NCI-H1092 treated with DMSO at 0.1 percent for 48 hours (cell line): ENCODE data around the gene PSTPIP2.
"Not testable (repeated sequence)": the region's sequence is repeated elsewhere in the genome, so short reads cannot be mapped to it uniquely, and the experiment has no call there.

Experiments used
- DNase-seq: peaks from one replicate; lab custom pipeline; 2025; lab: John Stamatoyannopoulos, UW

The PSTPIP2 gene

DNA sequence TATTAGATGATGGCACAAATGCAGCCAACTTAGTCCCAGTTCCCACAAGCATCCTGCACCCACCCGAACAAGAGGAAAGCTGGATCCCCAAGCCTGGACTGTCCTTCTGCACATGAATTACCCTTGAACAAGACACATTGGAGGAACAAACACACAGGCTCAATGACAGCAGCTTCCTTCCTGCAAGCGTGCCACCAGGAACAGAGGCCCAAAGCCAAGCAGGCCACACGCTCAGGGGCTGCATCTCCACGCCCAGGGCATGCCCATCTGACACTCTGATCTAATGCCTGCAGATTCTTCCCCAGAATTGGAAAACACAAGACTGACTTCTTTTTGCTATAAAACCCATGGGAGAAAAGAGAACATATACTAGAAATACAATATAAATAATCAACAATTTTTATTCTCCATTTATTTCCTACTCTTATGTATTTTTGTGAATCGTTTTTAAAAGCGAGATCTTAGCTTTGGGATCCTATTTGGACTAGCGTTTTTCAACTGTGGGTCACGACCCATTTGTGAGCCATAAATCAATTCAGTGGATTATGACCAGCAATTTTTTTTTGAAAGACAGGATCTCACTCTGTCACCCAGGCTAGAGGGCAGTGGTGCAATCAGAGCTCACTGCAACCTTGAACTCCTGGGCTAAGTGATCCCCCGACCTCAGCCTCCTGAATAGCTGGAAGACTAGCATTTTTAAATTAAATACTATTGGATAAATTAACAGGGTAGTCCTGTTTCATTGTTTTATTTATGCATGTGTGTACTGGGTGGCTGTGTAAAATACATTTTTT is 34.4 kb downstream of the PSTPIP2 start:
- no peak for DNase-seq

GRCh38 chr18:46035696-46036680 is 36.1 kb downstream of the PSTPIP2 start:
- no peak for DNase-seq

- no peak for DNase-seq
Observed at GRCh38 chr18:46034230-46034629, 37.8 kb downstream of the PSTPIP2 start.

- no peak for DNase-seq
Observed at GRCh38 chr18:46031741-46032140, 40.3 kb downstream of the PSTPIP2 start.

DNA sequence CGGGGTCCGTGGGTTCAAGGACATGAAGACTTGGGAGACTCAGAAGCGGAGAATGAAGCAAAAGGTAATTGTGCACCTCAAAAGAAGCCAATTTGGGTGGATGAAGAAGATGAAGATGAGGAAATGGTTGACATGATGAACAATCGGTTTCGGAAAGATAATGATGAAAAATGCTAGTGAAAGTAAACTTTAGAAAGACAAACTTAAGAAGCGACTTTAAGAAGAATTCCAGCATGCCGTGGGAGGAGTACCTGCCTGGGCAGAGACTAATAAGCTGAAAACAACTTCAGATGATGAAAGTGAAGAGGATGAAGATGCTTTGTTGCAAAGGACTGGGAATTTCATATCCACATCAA is 43.5 kb downstream of the PSTPIP2 start:
- DNase-seq: no peak

GRCh38 chr18:46019936-46020335 is 52.1 kb downstream of the PSTPIP2 start:
- DNase-seq: no peak

GRCh38 chr18:46013484-46014189 is 58.4 kb downstream of the PSTPIP2 start:
- no peak for DNase-seq

- DNase-seq: no peak
Observed at GRCh38 chr18:46010676-46011075, 61.4 kb downstream of the PSTPIP2 start.

GRCh38 chr18:46010050-46010449 is 62.0 kb downstream of the PSTPIP2 start:
- no peak for DNase-seq

GRCh38 chr18:46009125-46009840 is 62.8 kb downstream of the PSTPIP2 start:
- DNase-seq: no peak

- DNase-seq: no peak
Observed at GRCh38 chr18:46008531-46008930, 63.5 kb downstream of the PSTPIP2 start.

- no peak for DNase-seq
Observed at GRCh38 chr18:46007165-46007564, 64.9 kb downstream of the PSTPIP2 start.

DNA sequence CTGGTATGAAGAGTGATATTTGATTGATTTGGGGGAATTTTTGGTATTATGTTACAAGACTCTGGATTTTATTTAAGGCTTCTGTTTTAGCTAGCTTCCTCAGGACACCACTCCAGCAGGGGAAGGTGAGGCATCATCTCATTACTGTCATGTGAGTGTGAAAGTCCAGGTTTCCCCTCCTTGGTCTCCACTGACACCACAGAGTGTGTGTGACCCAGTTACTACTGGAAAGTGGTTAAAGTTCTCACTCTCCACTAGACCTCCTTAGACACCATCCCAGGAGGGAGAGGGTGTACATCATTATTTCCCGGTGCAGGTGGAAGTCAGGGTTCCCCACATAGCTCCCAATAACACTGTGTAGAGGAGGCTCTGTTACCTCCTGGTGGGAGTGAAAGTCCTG is 69.1 kb downstream of the PSTPIP2 start:
- DNase-seq: no peak

DNA sequence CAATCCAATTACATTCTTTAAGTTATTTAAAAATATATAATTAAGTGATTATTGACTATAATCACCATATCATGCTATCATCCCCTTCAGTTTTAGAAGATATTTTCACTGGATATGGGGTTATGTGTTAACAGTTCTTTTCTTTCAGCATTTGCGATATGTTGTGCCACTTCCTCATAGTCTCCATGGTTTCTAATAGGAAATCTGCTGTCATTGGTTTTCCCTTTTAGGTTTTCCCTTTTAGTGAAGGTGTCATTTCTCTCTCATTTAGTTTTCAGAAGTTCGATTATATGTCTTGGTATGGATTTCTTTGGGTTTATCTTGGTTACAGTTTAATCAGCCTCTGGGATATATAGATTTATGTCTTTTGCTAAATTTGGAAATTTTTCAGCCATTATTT is 70.2 kb downstream of the PSTPIP2 start:
- no peak for DNase-seq

GRCh38 chr18:46001074-46001473 is 71.0 kb downstream of the PSTPIP2 start:
- no peak for DNase-seq

DNA sequence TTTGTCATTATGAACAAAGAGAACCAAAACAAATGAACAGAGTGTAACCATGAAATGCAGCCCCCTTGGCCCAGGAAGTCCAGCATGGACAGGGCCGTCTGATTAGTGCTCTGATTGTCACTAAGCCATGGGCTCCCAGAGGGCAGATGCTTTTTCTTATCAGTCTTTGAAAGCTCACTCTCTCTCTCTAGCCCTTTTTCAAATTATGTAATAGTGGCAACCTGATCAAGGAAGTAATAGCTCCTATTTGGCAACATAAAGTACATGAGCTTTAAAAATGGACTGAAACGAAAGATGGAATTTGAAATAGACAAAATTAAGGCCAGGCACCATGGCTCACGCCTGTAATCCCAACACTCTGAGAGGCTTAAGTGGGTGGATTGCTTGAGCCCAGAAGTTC is 72.5 kb downstream of the PSTPIP2 start:
- no peak for DNase-seq

DNA sequence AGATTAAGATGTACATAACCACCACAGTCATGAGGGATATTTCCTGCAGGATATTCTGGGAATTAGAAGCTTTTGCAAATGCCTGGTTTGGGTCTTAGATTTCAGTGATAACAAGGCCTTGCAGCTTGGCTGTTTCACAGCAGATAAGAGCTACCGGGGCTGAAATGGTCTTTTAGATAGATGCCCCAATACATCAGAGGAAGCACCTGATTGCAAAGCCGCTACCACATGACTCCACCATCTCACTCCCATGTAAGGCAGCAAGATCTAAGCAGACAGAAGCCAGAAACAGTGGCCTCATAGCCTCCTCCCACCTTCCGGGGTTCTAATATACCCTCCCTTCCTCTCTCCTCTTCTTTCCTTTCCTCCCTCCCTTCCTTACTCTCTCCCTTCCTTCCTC is 73.8 kb downstream of the PSTPIP2 start:
- no peak for DNase-seq

- no peak for DNase-seq
Observed at GRCh38 chr18:45997700-45998151, 74.3 kb downstream of the PSTPIP2 start.

- no peak for DNase-seq
Observed at GRCh38 chr18:45995461-45995860, 76.6 kb downstream of the PSTPIP2 start.

DNA sequence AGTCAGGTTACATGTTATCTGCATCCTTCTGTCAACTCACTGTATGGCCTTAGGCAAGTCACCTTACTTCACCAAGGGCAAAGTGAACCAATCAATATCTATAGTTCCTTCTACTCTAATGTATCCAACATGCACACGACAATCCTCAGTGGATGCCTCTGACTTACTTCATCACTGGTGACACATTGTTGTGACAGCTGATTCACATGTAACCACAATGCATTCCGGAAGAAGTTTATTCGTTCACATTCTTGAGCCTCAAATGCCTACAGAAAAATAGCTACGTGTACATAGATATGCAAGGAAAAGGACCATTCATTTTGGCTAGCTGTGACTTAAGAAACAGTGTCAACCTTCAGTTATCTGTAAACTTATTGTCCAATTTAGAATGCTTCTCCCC is 78.6 kb downstream of the PSTPIP2 start:
- no peak for DNase-seq

DNA sequence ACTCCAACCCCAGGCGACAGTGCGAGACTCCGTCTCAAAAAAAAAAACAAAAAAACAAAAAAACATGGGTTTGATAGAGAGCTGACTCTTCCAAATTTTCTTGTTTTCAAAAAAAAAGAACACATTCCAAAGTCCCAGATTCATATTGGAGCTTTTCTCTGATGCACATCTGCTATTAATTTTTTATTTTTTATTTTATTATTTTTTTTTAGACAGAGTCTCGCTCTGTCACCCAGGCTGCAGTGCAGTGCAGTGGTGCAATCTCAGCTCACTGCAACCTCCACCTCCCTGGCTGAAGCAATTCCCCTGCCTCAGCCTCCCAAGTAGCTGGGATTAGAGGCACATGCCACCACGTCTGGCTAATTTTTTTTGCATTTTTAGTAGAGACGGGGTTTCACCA is 79.5 kb downstream of the PSTPIP2 start:
- DNase-seq: not testable (repeated sequence)

DNA sequence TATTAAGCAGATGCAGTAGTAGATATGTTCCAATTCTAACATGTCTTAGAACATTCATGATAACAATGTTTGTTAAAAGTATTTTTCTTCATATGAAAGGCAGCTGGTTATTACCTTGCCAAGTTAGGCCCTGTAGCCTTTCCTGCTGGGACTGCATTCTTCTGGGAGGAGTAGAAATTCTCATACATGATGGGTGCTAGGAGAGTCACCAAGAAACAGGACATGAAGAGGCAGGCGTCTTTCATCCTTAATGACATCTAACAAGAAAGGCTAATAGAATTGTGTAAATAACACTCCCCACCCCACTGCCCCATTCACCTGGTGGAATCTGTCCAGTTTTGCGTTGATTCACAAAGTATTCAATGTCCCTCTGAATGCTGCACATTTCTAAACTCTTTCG is 80.3 kb downstream of the PSTPIP2 start:
- no peak for DNase-seq
